HAP-1 (cell line): ENCODE results near the gene SGSH.
"Not testable (repeated sequence)": the region's sequence is repeated elsewhere in the genome, so short reads cannot be mapped to it uniquely, and the experiment has no call there.

Experiments
- DNase-seq, 2 experiments: peaks; one replicate each; pipeline ENCODE4 v3.0.0-alpha.2; 2016 to 2020; ENCODE audit warnings: low spot score in 2 of 2
- H3K27me3 ChIP-seq: fragments of 250-450 bp; sonication (Bioruptor Pico); 2 replicates; pipeline ENCODE4 v1.5.1; 2020; ENCODE audit warnings: low read depth, mild to moderate bottlenecking, moderate library complexity
- H3K36me3 ChIP-seq: fragments of 250-450 bp; sonication (Bioruptor Pico); replicated peaks from 2 replicates; pipeline ENCODE4 v1.5.1; 2020; ENCODE audit warnings: mild to moderate bottlenecking
- H3K4me1 ChIP-seq: fragments of 250-450 bp; sonication (Bioruptor Pico); 2 replicates; pipeline ENCODE4 v1.5.1; 2020; ENCODE audit warnings: mild to moderate bottlenecking
- H3K4me3 ChIP-seq: fragments of 250-450 bp; sonication (Bioruptor Pico); 2 replicates; pipeline ENCODE4 v1.5.1; 2020; ENCODE audit warnings: mild to moderate bottlenecking, moderate library complexity
- H3K9me3 ChIP-seq: fragments of 250-450 bp; sonication (Bioruptor Pico); 2 replicates; pipeline ENCODE4 v1.5.1; 2020; ENCODE audit warnings: mild to moderate bottlenecking, moderate library complexity
- in situ Hi-C: fragments of 300-500 bp; cut with MboI; formaldehyde crosslinking; loops from 3 replicates; pipeline ENCODE4 v1.14.3; 2020; ENCODE audit warnings: low sequenced_read_pairs, inconsistent platforms, mixed read lengths

Gene SGSH

GRCh38 chr17:80246726-80247125 lies 26.6 kb upstream of the SGSH start:
- DNase-seq: no peak
- no peaks in the 10 kb centered on the region; the same call in 1 of the 2 replicates for H3K36me3 ChIP-seq
- H3K4me3 ChIP-seq: no peak overlapping the region
- H3K9me3 ChIP-seq: no peaks in the 10 kb centered on the region
- no peaks in the 10 kb centered on the region for H3K27me3 ChIP-seq
- in situ Hi-C loops: no loop called here
- H3K4me1 ChIP-seq: no peaks in the 10 kb centered on the region

GRCh38 chr17:80246266-80246681 lies 26.1 kb upstream of the SGSH start:
- DNase-seq: no peak
- peaks cover under 1% of the 10 kb centered on the region; the same call in 1 of the 2 replicates for H3K36me3 ChIP-seq
- H3K4me3 ChIP-seq: no peak overlapping the region
- H3K4me1 ChIP-seq: no peaks in the 10 kb centered on the region
- in situ Hi-C loops: no loop called here
- H3K27me3 ChIP-seq: no peaks in the 10 kb centered on the region
- H3K9me3 ChIP-seq: no peaks in the 10 kb centered on the region

GRCh38 chr17:80245566-80246265 lies 25.6 kb upstream of the SGSH start:
- no peaks in the 10 kb centered on the region for H3K9me3 ChIP-seq
- peaks cover 2% of the 10 kb centered on the region; the same call in 1 of the 2 replicates for H3K36me3 ChIP-seq
- in situ Hi-C loops: no loop called here
- H3K4me1 ChIP-seq: no peaks in the 10 kb centered on the region
- H3K4me3 ChIP-seq: no peak overlapping the region
- no peak for DNase-seq
- H3K27me3 ChIP-seq: no peaks in the 10 kb centered on the region

GRCh38 chr17:80244871-80245509 lies 24.9 kb upstream of the SGSH start:
- Histone ChIP-seq H3K4me1 (no peaks in the 10 kb centered on the region), H3K36me3 (peaks cover 2% of the 10 kb centered on the region; the same call in 1 of the 2 replicates), H3K9me3 (no peaks in the 10 kb centered on the region), H3K27me3 (no peaks in the 10 kb centered on the region), H3K4me3 (no peak overlapping the region)
- in situ Hi-C loops: no loop called here
- no peak for DNase-seq

GRCh38 chr17:80244448-80244847 lies 24.3 kb upstream of the SGSH start:
- H3K27me3 ChIP-seq, H3K4me1 ChIP-seq, H3K4me3 ChIP-seq, DNase-seq, in situ Hi-C loops, H3K9me3 ChIP-seq, H3K36me3 ChIP-seq: not testable (repeated sequence)

GRCh38 chr17:80243526-80244433 lies 23.6 kb upstream of the SGSH start:
- Histone ChIP-seq H3K4me3 (no peak overlapping the region), H3K9me3 (no peaks in the 10 kb centered on the region), H3K4me1 (no peaks in the 10 kb centered on the region), H3K36me3 (peaks cover 7% of the 10 kb centered on the region; the same call in 1 of the 2 replicates), H3K27me3 (no peaks in the 10 kb centered on the region)
- in situ Hi-C loops: no loop called here
- DNase-seq: no peak

- Histone ChIP-seq H3K4me1 (no peaks in the 10 kb centered on the region), H3K9me3 (no peaks in the 10 kb centered on the region), H3K36me3 (peaks cover 16% of the 10 kb centered on the region), H3K4me3 (no peak overlapping the region), H3K27me3 (no peaks in the 10 kb centered on the region)
- in situ Hi-C loops: no loop called here
- no peak for DNase-seq
Observed at GRCh38 chr17:80242505-80242904, 22.4 kb upstream of the SGSH start.

- in situ Hi-C loops: no loop called here
- Histone ChIP-seq H3K27me3 (no peaks in the 10 kb centered on the region), H3K9me3 (peaks cover 3% of the 10 kb centered on the region), H3K4me3 (no peak overlapping the region), H3K4me1 (no peaks in the 10 kb centered on the region), H3K36me3 (peaks cover 19% of the 10 kb centered on the region)
- no peak for DNase-seq
Observed at GRCh38 chr17:80237386-80237785, 17.3 kb upstream of the SGSH start.

- no peak for DNase-seq
- in situ Hi-C loops: no loop called here
- Histone ChIP-seq H3K9me3 (peaks cover 5% of the 10 kb centered on the region), H3K4me1 (no peaks in the 10 kb centered on the region), H3K27me3 (no peaks in the 10 kb centered on the region), H3K36me3 (peaks cover 19% of the 10 kb centered on the region), H3K4me3 (no peak overlapping the region)
Observed at GRCh38 chr17:80236911-80237310, 16.8 kb upstream of the SGSH start.

- DNase-seq: no peak
- no peaks in the 10 kb centered on the region for H3K27me3 ChIP-seq
- peaks cover 10% of the 10 kb centered on the region for H3K36me3 ChIP-seq
- H3K4me3 ChIP-seq: no peak overlapping the region
- no peaks in the 10 kb centered on the region for H3K4me1 ChIP-seq
- in situ Hi-C loops: no loop called here
- H3K9me3 ChIP-seq: peaks cover 5% of the 10 kb centered on the region
Observed at GRCh38 chr17:80233202-80233601, 13.1 kb upstream of the SGSH start.

GRCh38 chr17:80232438-80232837 lies 12.3 kb upstream of the SGSH start:
- in situ Hi-C loops: no loop called here
- Histone ChIP-seq H3K36me3 (peaks cover 2% of the 10 kb centered on the region), H3K9me3 (peaks cover 5% of the 10 kb centered on the region), H3K27me3 (no peaks in the 10 kb centered on the region), H3K4me1 (no peaks in the 10 kb centered on the region), H3K4me3 (no peak overlapping the region)
- DNase-seq: no peak

- H3K27me3 ChIP-seq: no peaks in the 10 kb centered on the region
- no peak for DNase-seq
- H3K36me3 ChIP-seq: no peaks in the 10 kb centered on the region; the same call in none of the 2 replicates
- no peaks in the 10 kb centered on the region for H3K4me1 ChIP-seq
- H3K4me3 ChIP-seq: no peak overlapping the region
- H3K9me3 ChIP-seq: peaks cover 5% of the 10 kb centered on the region
- in situ Hi-C loops: no loop called here
Observed at GRCh38 chr17:80229011-80229410, 8.9 kb upstream of the SGSH start.

GRCh38 chr17:80228477-80228876 lies 8.3 kb upstream of the SGSH start:
- Histone ChIP-seq H3K36me3 (no peaks in the 10 kb centered on the region; the same call in none of the 2 replicates), H3K9me3 (peaks cover 5% of the 10 kb centered on the region), H3K27me3 (no peaks in the 10 kb centered on the region), H3K4me1 (no peaks in the 10 kb centered on the region), H3K4me3 (no peak overlapping the region)
- no peak for DNase-seq
- in situ Hi-C loops: no loop called here

GRCh38 chr17:80227666-80228065 lies 7.5 kb upstream of the SGSH start:
- in situ Hi-C loops: no loop called here
- no peak for DNase-seq
- H3K27me3 ChIP-seq: no peaks in the 10 kb centered on the region
- H3K4me1 ChIP-seq: no peaks in the 10 kb centered on the region
- H3K4me3 ChIP-seq: no peak overlapping the region
- H3K36me3 ChIP-seq: no peaks in the 10 kb centered on the region; the same call in none of the 2 replicates
- peaks cover 5% of the 10 kb centered on the region for H3K9me3 ChIP-seq
